OCI-LY7 (cell line): ENCODE measurements around the gene TMEM131L. TPM values are rescaled to one million over a fixed set of nuclear protein-coding genes. Genes with fewer than 3 reads are reported as not detected.

Source experiments
- BruUV-seq: library from RNA; stranded (reverse); fragments of 400-500 nt; replicated peaks from 2 replicates; lab custom pipeline; 2021; lab: Mats Ljungman, UMichigan
- CTCF ChIA-PET: fragments of 300-600 bp; sonication (Branson Sonifier 250); formaldehyde crosslinking; loops from one replicate; lab custom pipeline; 2022; ENCODE audit warnings: antibody characterized with exemption; ENCODE audit not compliant: unreplicated experiment; lab: Charles Lee
- POLR2A ChIA-PET: fragments of 300-600 bp; sonication (Branson Sonifier 250); formaldehyde crosslinking; loops from one replicate; lab custom pipeline; 2022; ENCODE audit warnings: antibody characterized with exemption; lab: Charles Lee
- DNase-seq: peaks from one replicate; pipeline ENCODE4 v3.0.0-alpha.2; 2015; ENCODE audit warnings: low spot score
- H2AFZ ChIP-seq: fragments of 200-600 bp; sonication (generic), shearing (Covaris generic); 2 replicates; pipeline ENCODE4 v1.6.1; 2014; ENCODE audit warnings: mild to moderate bottlenecking, antibody characterized with exemption, low read length, moderate library complexity
- H3K27ac ChIP-seq: fragments of 200-600 bp; sonication (generic); 2 replicates; pipeline ENCODE4 v1.5.1; 2014; ENCODE audit warnings: mixed run types, low read depth, mild to moderate bottlenecking, moderate library complexity, low read length, inconsistent platforms; ENCODE audit not compliant: poor library complexity, severe bottlenecking
- H3K36me3 ChIP-seq: fragments of 200-600 bp; sonication (generic); 2 replicates; pipeline ENCODE4 v1.6.1; 2014; ENCODE audit warnings: mild to moderate bottlenecking, antibody characterized with exemption, low read length, moderate library complexity, mixed read lengths; ENCODE audit not compliant: insufficient read depth
- H3K4me1 ChIP-seq: fragments of 200-600 bp; sonication (generic); 2 replicates; pipeline ENCODE4 v1.5.1; 2014; ENCODE audit warnings: mild to moderate bottlenecking, low read length; ENCODE audit not compliant: insufficient read depth, poor library complexity, severe bottlenecking
- H3K4me2 ChIP-seq: fragments of 200-600 bp; sonication (generic); 2 replicates; pipeline ENCODE4 v1.6.1; 2014; ENCODE audit warnings: mild to moderate bottlenecking, low read length
- H3K4me3 ChIP-seq: fragments of 200-600 bp; sonication (generic); 2 replicates; pipeline ENCODE4 v1.5.1; 2014; ENCODE audit warnings: mild to moderate bottlenecking, low read depth, low read length; ENCODE audit not compliant: poor library complexity, severe bottlenecking
- H3K79me2 ChIP-seq: fragments of 200-600 bp; sonication (generic); 2 replicates; pipeline ENCODE4 v1.6.1; 2016; ENCODE audit warnings: low read depth, mild to moderate bottlenecking, low read length, moderate library complexity, mixed read lengths; ENCODE audit not compliant: insufficient read depth
- H3K9me2 ChIP-seq: fragments of 200-600 bp; sonication (generic); 2 replicates; pipeline ENCODE4 v1.6.1; 2016; ENCODE audit warnings: mild to moderate bottlenecking, low read length, mixed read lengths; ENCODE audit not compliant: insufficient read depth
- H3K9me3 ChIP-seq: fragments of 200-600 bp; sonication (generic); 2 replicates; pipeline ENCODE4 v1.6.1; 2014; ENCODE audit warnings: mild to moderate bottlenecking, mixed run types, low read length, mixed read lengths
- H4K20me1 ChIP-seq: fragments of 200-600 bp; sonication (generic); 2 replicates; pipeline ENCODE4 v1.6.1; 2014; ENCODE audit warnings: mild to moderate bottlenecking, antibody characterized with exemption, low read length, moderate library complexity, mixed read lengths; ENCODE audit not compliant: insufficient read depth
- EZH2phosphoT487 ChIP-seq: fragments of 200-600 bp; sonication (generic); IDR thresholded peaks from 2 replicates; pipeline ENCODE4 v1.6.1; 2018; ENCODE audit warnings: low read depth, borderline replicate concordance, mild to moderate bottlenecking, mixed run types, antibody characterized with exemption, low read length, moderate library complexity, mixed read lengths
- intact Hi-C: fragments of 100-400 bp; cut with micrococcal nuclease; formaldehyde crosslinking; loops from one replicate; pipeline ENCODE4 v1.10.0; 2022; ENCODE audit not compliant: unreplicated experiment
- total RNA-seq, 2 experiments: library from RNA; depleted of rRNA in 1 of 2; stranded (reverse); fragments of >200 nt in 1 of 2; shearing (Covaris generic) in 1 of 2; gene quantifications; 2 replicates each; pipeline ENCODE4 v1.2.3, GENCODE V29; 2014 to 2022
- TF ChIP-seq, protein P1 (sequence below): fragments of 200-600 bp; sonication (generic); conservative IDR thresholded peaks from 2 replicates; pipeline ENCODE4 v1.5.1; 2014; ENCODE audit warnings: mild to moderate bottlenecking, antibody characterized with exemption, low read length, moderate library complexity, mixed read lengths

Gene TMEM131L
- total RNA-seq, 2 experiments from 2014 or later = 133 to 148 TPM

DNA sequence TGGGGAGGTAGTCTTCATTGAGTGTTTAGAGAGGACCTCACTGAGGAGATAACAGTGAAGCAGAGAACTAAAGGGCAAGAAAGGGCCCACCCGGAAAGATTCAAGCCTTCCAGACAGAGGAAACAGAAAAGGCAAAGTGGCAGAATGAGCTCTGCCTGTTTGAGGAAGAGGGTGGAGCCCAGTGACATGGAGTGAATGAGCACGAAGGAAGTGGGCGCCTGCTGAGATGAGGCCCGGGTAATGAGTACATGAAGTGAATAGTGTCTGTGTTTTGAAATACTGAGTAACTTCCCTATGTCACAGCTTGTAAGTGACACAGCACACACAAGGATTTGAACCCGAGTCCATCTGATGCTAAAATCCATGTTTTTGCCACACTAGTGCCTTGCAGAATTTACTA, 185.4 kb downstream of the TMEM131L start:
- Histone ChIP-seq H3K9me3 (no peaks in the 10 kb centered on the region), H2AFZ (peak overlapping the region; percentile 30), H4K20me1 (no peaks in the 10 kb centered on the region), H3K36me3 (no peaks in the 10 kb centered on the region), H3K27ac (no peak overlapping the region), H3K4me1 (peaks cover 22% of the 10 kb centered on the region), H3K4me3 (no peak overlapping the region), H3K9me2 (no peaks in the 10 kb centered on the region), H3K4me2 (no peak overlapping the region; the same call in 1 of the 2 replicates), H3K79me2 (no peaks in the 10 kb centered on the region)
- intact Hi-C loops = no loop called here
- TF ChIP-seq, protein P1, sequence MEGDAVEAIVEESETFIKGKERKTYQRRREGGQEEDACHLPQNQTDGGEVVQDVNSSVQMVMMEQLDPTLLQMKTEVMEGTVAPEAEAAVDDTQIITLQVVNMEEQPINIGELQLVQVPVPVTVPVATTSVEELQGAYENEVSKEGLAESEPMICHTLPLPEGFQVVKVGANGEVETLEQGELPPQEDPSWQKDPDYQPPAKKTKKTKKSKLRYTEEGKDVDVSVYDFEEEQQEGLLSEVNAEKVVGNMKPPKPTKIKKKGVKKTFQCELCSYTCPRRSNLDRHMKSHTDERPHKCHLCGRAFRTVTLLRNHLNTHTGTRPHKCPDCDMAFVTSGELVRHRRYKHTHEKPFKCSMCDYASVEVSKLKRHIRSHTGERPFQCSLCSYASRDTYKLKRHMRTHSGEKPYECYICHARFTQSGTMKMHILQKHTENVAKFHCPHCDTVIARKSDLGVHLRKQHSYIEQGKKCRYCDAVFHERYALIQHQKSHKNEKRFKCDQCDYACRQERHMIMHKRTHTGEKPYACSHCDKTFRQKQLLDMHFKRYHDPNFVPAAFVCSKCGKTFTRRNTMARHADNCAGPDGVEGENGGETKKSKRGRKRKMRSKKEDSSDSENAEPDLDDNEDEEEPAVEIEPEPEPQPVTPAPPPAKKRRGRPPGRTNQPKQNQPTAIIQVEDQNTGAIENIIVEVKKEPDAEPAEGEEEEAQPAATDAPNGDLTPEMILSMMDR = no peak
- TF ChIP-seq EZH2phosphoT487 = no peak
- ChIA-PET CTCF (no interaction called here), POLR2A (no interaction called here)
- peak; percentile 37 for DNase-seq
- no TSS peak for BruUV-seq

DNA sequence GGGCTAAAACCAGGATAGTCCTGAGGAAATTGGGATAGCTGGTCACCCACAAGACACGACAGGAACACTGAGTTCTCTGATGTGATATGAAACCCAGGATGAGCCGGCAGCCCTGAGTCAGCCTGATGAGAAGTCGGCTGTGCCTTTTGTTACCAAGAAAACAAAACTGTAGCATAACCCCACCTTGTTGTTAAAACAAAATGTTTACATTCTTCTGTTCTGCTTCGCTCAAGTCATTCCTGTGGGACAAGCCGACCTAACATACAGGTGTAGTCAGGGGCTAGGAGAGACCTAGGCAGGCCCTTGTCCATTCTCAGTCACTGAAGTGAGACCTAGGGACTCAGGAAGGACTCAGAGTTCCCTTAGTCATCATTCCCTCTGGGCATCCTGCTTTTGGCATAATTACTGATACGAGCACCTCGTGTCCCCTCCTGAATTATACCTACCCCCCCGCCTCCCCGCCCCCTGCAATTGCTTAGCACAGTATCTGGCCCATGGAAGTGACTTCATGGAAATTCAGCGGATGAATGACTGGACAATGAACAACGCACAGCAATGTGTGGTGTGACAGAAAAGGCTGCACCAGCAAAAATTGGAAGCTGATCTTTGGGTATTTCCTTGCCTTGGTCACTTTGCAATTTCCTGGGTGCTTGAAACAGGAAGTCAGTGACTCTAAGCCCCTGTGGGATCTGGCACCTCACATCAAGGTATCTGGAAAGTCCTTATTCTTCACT, 186.1 kb downstream of the TMEM131L start:
- TF ChIP-seq, protein P1 = no peak
- no peak for TF ChIP-seq EZH2phosphoT487
- H3K27ac ChIP-seq = no peak overlapping the region
- H4K20me1 ChIP-seq = no peaks in the 10 kb centered on the region
- no peaks in the 10 kb centered on the region for H3K36me3 ChIP-seq
- peak overlapping the region; percentile 30 for H2AFZ ChIP-seq
- no peaks in the 10 kb centered on the region for H3K9me2 ChIP-seq
- no peak overlapping the region for H3K4me2 ChIP-seq
- H3K9me3 ChIP-seq = no peaks in the 10 kb centered on the region
- BruUV-seq = no TSS peak
- CTCF ChIA-PET = no interaction called here
- intact Hi-C loops = no loop called here
- POLR2A ChIA-PET = interaction anchor here (0.5 to 0.7 kb wide), 3 partner anchors 38 to 887 kb away, joined by 3 read pairs; no protein-coding TSS in a partner anchor
- peaks cover 22% of the 10 kb centered on the region for H3K4me1 ChIP-seq
- no peak for DNase-seq
- no peak overlapping the region for H3K4me3 ChIP-seq
- H3K79me2 ChIP-seq = no peaks in the 10 kb centered on the region

DNA sequence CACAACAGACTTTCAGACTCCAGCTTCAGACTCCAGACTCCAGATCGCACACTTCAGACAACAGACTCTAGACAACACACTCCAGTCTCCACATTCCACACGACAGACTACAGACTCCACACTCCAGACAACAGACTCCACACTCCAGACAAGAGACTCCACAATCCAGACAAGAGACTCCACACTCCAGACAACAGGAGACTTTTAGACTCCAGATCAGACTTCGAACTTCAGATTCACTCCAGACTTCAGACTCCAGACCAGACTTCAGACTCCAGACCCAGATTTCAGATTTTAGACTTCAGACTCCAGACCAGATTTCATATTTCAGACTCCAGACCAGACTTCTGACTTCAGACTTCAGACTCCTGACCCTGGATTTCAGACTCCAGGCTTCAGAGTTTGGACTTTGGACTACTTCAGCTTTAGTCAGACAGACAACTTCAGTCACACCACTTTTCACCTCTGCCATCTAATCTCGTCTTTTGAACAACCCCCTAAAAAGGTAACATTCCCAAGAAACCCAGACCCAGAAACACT, 188.9 kb downstream of the TMEM131L start:
- H3K4me2 ChIP-seq = no peak overlapping the region

More for the DNA sequence above, 188.9 kb downstream of the TMEM131L start:
- no peaks in the 10 kb centered on the region for H3K79me2 ChIP-seq
- no peak overlapping the region for H3K27ac ChIP-seq
- no peaks in the 10 kb centered on the region for H4K20me1 ChIP-seq
- H3K4me3 ChIP-seq = no peak overlapping the region
- DNase-seq = no peak
- peaks cover 8% of the 10 kb centered on the region for H3K4me1 ChIP-seq
- no peaks in the 10 kb centered on the region for H3K36me3 ChIP-seq
- BruUV-seq = no TSS peak
- ChIA-PET POLR2A (interaction anchor here (0.6 kb wide), 1 partner anchor 79 kb away, joined by 6 read pairs; no protein-coding TSS in a partner anchor), CTCF (no interaction called here)
- no peaks in the 10 kb centered on the region for H3K9me2 ChIP-seq
- intact Hi-C loops = no loop called here
- no peak overlapping the region for H2AFZ ChIP-seq
- TF ChIP-seq, protein P1 = no peak
- TF ChIP-seq EZH2phosphoT487 = no peak
- H3K9me3 ChIP-seq = no peaks in the 10 kb centered on the region
